H1 (cell line): ENCODE results near the gene GPR63. TPM values are rescaled to one million over a fixed set of nuclear protein-coding genes. Genes with fewer than 3 reads are reported as not detected.

ENCODE experiments used
- CTCF ChIA-PET: fragments of 300-600 bp; sonication (Branson Sonifier 250); formaldehyde crosslinking; loops from one replicate; lab custom pipeline; 2021; ENCODE audit not compliant: partially characterized antibody; lab: Charles Lee
- POLR2A ChIA-PET: fragments of 300-600 bp; sonication (Branson Sonifier 250); formaldehyde crosslinking; loops from one replicate; lab custom pipeline; 2021; ENCODE audit warnings: inconsistent platforms; ENCODE audit not compliant: partially characterized antibody; lab: Charles Lee
- DNase-seq, 2 experiments: peaks; one replicate each; pipeline versions ENCODE4 v3.0.0 to v3.0.0-alpha.2; 2010 to 2022; ENCODE audit warnings: low spot score in 2 of 2, low read depth in 1 of 2, mixed read lengths in 1 of 2
- FAIRE-seq: peaks from 2 replicates; lab custom pipeline; 2011; peaks lifted over from hg19 to GRCh38; lab: Jason Lieb, UNC
- H2AFZ ChIP-seq: 2 replicates; pipeline ENCODE4 v1.8.1; 2012; ENCODE audit warnings: low read length, inconsistent platforms
- H2AK5ac ChIP-seq: 2 replicates; pipeline ENCODE4 v1.6.1; 2013; ENCODE audit warnings: low read depth, low read length
- H2BK120ac ChIP-seq: replicated peaks from 2 replicates; pipeline ENCODE3; 2013; ENCODE audit warnings: low read depth, low read length, inconsistent platforms
- H2BK12ac ChIP-seq: 2 replicates; pipeline ENCODE4 v1.6.1; 2013; ENCODE audit warnings: low read depth, low read length
- H2BK15ac ChIP-seq: 2 replicates; pipeline ENCODE4 v1.6.1; 2013; ENCODE audit warnings: low read length
- H2BK20ac ChIP-seq: 2 replicates; pipeline ENCODE4 v1.6.1; 2013; ENCODE audit warnings: low read length
- H2BK5ac ChIP-seq: 2 replicates; pipeline ENCODE4 v1.6.1; 2013; ENCODE audit warnings: low read depth, low read length
- H3K14ac ChIP-seq: 2 replicates; pipeline ENCODE4 v1.6.1; 2013; ENCODE audit warnings: inconsistent platforms; ENCODE audit not compliant: insufficient read length
- H3K18ac ChIP-seq: 2 replicates; pipeline ENCODE4 v1.6.1; 2013; ENCODE audit warnings: low read length; ENCODE audit errors: extremely low read depth
- H3K23ac ChIP-seq: 2 replicates; pipeline ENCODE4 v1.6.1; 2013; ENCODE audit warnings: inconsistent platforms; ENCODE audit not compliant: insufficient read length
- H3K23me2 ChIP-seq: 2 replicates; pipeline ENCODE4 v1.6.1; 2013; ENCODE audit warnings: low read depth, low read length
- H3K27ac ChIP-seq: 2 replicates; pipeline ENCODE4 v1.6.1; 2011; ENCODE audit warnings: low read depth, low read length, inconsistent platforms
- H3K27me3 ChIP-seq, 4 experiments: replicated peaks in 1 of 4; 1 replicate in 1 of 4; 2 replicates in 3 of 4; pipeline versions ENCODE4 v1.6.1 to v1.8.1; 2011 to 2013; ENCODE audit warnings: low read length in 3 of 4, mild to moderate bottlenecking in 3 of 4, inconsistent platforms in 2 of 4, mixed read lengths in 2 of 4, moderate library complexity in 1 of 4; ENCODE audit not compliant: control insufficient read depth in 3 of 4, insufficient read depth in 3 of 4; ENCODE audit errors: extremely low read depth in 1 of 4
- H3K36me3 ChIP-seq, 4 experiments: 2 replicates each; pipeline versions ENCODE4 v1.6.1 to v1.8.1; 2011 to 2013; ENCODE audit warnings: mild to moderate bottlenecking in 4 of 4, low read length in 3 of 4, moderate library complexity in 2 of 4, control low read depth in 1 of 4, inconsistent platforms in 1 of 4; ENCODE audit not compliant: insufficient read depth in 4 of 4, control insufficient read depth in 2 of 4
- H3K4ac ChIP-seq: replicated peaks from 2 replicates; pipeline ENCODE3; 2013; ENCODE audit warnings: low read length, low read depth, mixed read lengths, inconsistent platforms; ENCODE audit not compliant: insufficient read length
- H3K4me1 ChIP-seq, 4 experiments: replicated peaks in 1 of 4; 1 replicate in 1 of 4; 2 replicates in 3 of 4; pipeline versions ENCODE4 v1.6.1 to v1.8.1; 2011 to 2013; ENCODE audit warnings: low read length in 3 of 4, inconsistent platforms in 2 of 4, mixed read lengths in 1 of 4; ENCODE audit not compliant: insufficient read depth in 4 of 4, control insufficient read depth in 3 of 4
- H3K4me2 ChIP-seq, 2 experiments: 2 replicates each; pipeline versions ENCODE4 v1.6.1 to v1.8.1; 2011 to 2013; ENCODE audit warnings: low read depth in 2 of 2, low read length in 2 of 2, control low read depth in 1 of 2, inconsistent platforms in 1 of 2, mild to moderate bottlenecking in 1 of 2; ENCODE audit not compliant: insufficient read depth in 1 of 2
- H3K4me3 ChIP-seq, 4 experiments: fragments of 200-600, 300-600 bp in 1 of 4; sonication (generic), shearing (Covaris generic), sonication (Bioruptor Twin) in 1 of 4; 2 replicates each; pipeline versions ENCODE4 v1.5.1 to v1.8.1; 2011 to 2016; ENCODE audit warnings: low read length in 4 of 4, low read depth in 3 of 4, control low read depth in 2 of 4, inconsistent platforms in 2 of 4, mild to moderate bottlenecking in 2 of 4, mixed read lengths in 1 of 4, moderate library complexity in 1 of 4; ENCODE audit not compliant: insufficient read depth in 2 of 4; ENCODE audit errors: extremely low read depth in 1 of 4
- H3K56ac ChIP-seq: replicated peaks from 2 replicates; pipeline ENCODE3; 2013; ENCODE audit warnings: low read depth, mild to moderate bottlenecking, mixed read lengths, low read length, inconsistent platforms; ENCODE audit not compliant: insufficient read length
- H3K79me1 ChIP-seq: 2 replicates; pipeline ENCODE4 v1.6.1; 2013; ENCODE audit warnings: low read depth, low read length, control low read depth
- H3K79me2 ChIP-seq, 2 experiments: 2 replicates each; pipeline versions ENCODE4 v1.6.1 to v1.8.1; 2012 to 2013; ENCODE audit warnings: low read length in 2 of 2, mild to moderate bottlenecking in 2 of 2, inconsistent platforms in 1 of 2; ENCODE audit not compliant: insufficient read depth in 2 of 2, control insufficient read depth in 1 of 2
- H3K9ac ChIP-seq, 4 experiments: replicated peaks in 1 of 4; 1 replicate in 1 of 4; 2 replicates in 3 of 4; pipeline versions ENCODE4 v1.6.1 to v1.8.1; 2011 to 2013; ENCODE audit warnings: low read depth in 3 of 4, low read length in 3 of 4, control low read depth in 2 of 4, mild to moderate bottlenecking in 2 of 4, moderate library complexity in 2 of 4, inconsistent platforms in 1 of 4; ENCODE audit errors: extremely low read depth in 1 of 4
- H3K9me3 ChIP-seq, 2 experiments: 2 replicates each; pipeline versions ENCODE4 v1.6.1 to v1.8.1; 2012 to 2013; ENCODE audit warnings: mild to moderate bottlenecking in 2 of 2, moderate library complexity in 2 of 2, control low read depth in 1 of 2, inconsistent platforms in 1 of 2, low read depth in 1 of 2, low read length in 1 of 2, mixed read lengths in 1 of 2; ENCODE audit not compliant: insufficient read depth in 2 of 2
- H4K20me1 ChIP-seq, 2 experiments: replicated peaks in 1 of 2; 2 replicates each; pipeline versions ENCODE3 to v1.8.1; 2011 to 2013; ENCODE audit warnings: inconsistent platforms in 2 of 2, low read length in 2 of 2, mild to moderate bottlenecking in 1 of 2; ENCODE audit not compliant: insufficient read depth in 2 of 2, control insufficient read depth in 1 of 2
- H4K5ac ChIP-seq: 2 replicates; pipeline ENCODE4 v1.6.1; 2013; ENCODE audit warnings: low read length, low read depth, mixed read lengths, inconsistent platforms; ENCODE audit not compliant: insufficient read length
- H4K8ac ChIP-seq: 2 replicates; pipeline ENCODE4 v1.8.0; 2013; ENCODE audit warnings: mild to moderate bottlenecking, moderate library complexity, low read length, inconsistent platforms; ENCODE audit not compliant: insufficient read depth; ENCODE audit errors: extremely low read depth
- H4K91ac ChIP-seq: replicated peaks from 2 replicates; pipeline ENCODE3; 2013; ENCODE audit warnings: low read length, mixed read lengths, inconsistent platforms; ENCODE audit not compliant: insufficient read length
- CREB1 ChIP-seq: IDR thresholded peaks from 2 replicates; pipeline ENCODE4 v1.6.1; 2012; ENCODE audit warnings: inconsistent platforms
- GABPA ChIP-seq: IDR thresholded peaks from 2 replicates; pipeline ENCODE4 v1.6.1; 2011; ENCODE audit warnings: mild to moderate bottlenecking, low read length, moderate library complexity, borderline replicate concordance; ENCODE audit not compliant: insufficient read depth
- JUN ChIP-seq: IDR thresholded peaks from 2 replicates; pipeline ENCODE4 v1.6.1; 2011; ENCODE audit warnings: low read depth, mild to moderate bottlenecking, improper control_type of control experiment, low read length
- JUND ChIP-seq: IDR thresholded peaks from 2 replicates; pipeline ENCODE4 v1.6.1; 2011; ENCODE audit warnings: mild to moderate bottlenecking, improper control_type of control experiment, low read length
- KDM5A ChIP-seq: fragments of 200-600 bp; IDR thresholded peaks from 2 replicates; pipeline ENCODE4 v1.7.1; 2012; ENCODE audit warnings: mild to moderate bottlenecking, low read length, inconsistent platforms, mixed read lengths
- PHF8 ChIP-seq: fragments of 200-600 bp; sonication (generic); conservative IDR thresholded peaks from 2 replicates; pipeline ENCODE4 v1.7.1; 2012; ENCODE audit warnings: low read depth, mild to moderate bottlenecking, inconsistent platforms, low read length, moderate library complexity
- RAD21 ChIP-seq, 2 experiments: IDR thresholded peaks in 1 of 2; conservative IDR thresholded peaks in 1 of 2; 2 replicates each; pipeline ENCODE4 v1.6.1; 2011; ENCODE audit warnings: low read depth in 2 of 2, low read length in 2 of 2, improper control_type of control experiment in 1 of 2, inconsistent platforms in 1 of 2, mild to moderate bottlenecking in 1 of 2, moderate library complexity in 1 of 2
- RFX5 ChIP-seq: IDR thresholded peaks from 2 replicates; pipeline ENCODE4 v1.6.1; 2011; ENCODE audit warnings: low read depth, low read length, improper control_type of control experiment, borderline replicate concordance
- WGBS, 2 experiments: shearing (Covaris generic) in 1 of 2; methylation state at CpG; one replicate each; pipeline versions ENCODE4 v1.1.6 to v1.1.7; 2013 to 2015; ENCODE audit warnings: low lambda C conversion rate in 2 of 2, mixed read lengths in 2 of 2, inconsistent platforms in 1 of 2, low coverage in 1 of 2, missing lambda C conversion rate in 1 of 2; ENCODE audit not compliant: insufficient replicate concordance in 2 of 2, insufficient coverage in 1 of 2, insufficient read length in 1 of 2; ENCODE audit errors: extremely low coverage in 1 of 2, missing lambda C conversion rate in 1 of 2; 5-methylcytosine and 5-hydroxymethylcytosine counted together
- polyA plus RNA-seq, 7 experiments: library from polyadenylated mRNA; depleted of rRNA in 3 of 7; stranded (reverse) in 5 of 7; unstranded in 2 of 7; fragments of >200 nt in 5 of 7; fragments of 200-250 nt in 2 of 7; gene quantifications; 1 replicate in 5 of 7; 2 replicates in 1 of 7; 4 replicates in 1 of 7; pipeline versions ENCODE4 v1.2.1 to v1.2.3, GENCODE V29; 2011 to 2013; ENCODE audit warnings: missing spikeins in 2 of 7, mixed read lengths in 2 of 7
- total RNA-seq: library from RNA; stranded (reverse); fragmentation: NEBNext Ultra II Directional; extraction: Animal tissue kit (Norgen Biotek cat#: 25700); gene quantifications from 2 replicates; pipeline ENCODE4 v1.2.1, GENCODE V29; 2021

GPR63 gene
- total and polyA plus RNA-seq, 2 of the 8 experiments (the other 6 are each of a cell fraction or from before 2014, with no cell fraction given), result 6.1 to 11.6 TPM

DNA sequence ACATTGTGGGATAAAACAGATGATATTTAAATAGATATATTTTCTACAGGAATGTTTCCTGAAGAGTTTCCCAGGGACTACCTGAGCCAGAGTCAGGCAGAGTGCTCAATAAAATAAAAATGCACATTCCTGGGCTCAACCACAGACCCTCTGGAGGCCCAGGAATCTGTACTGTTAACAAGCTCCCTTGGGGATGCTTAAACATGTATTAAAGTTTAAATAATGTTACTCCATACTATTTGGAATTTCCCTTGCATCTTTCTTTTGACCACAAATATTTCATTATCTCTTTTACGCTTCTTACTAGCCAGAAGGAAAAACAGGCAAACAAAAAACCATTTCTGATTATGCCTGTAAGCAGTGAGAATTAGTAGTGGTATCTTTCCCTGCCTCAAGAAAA, 42.3 kb downstream of the GPR63 start:
- H2BK120ac ChIP-seq, result no peak overlapping the region
- H3K27ac ChIP-seq, result no peak overlapping the region
- H2BK5ac ChIP-seq, result no peak overlapping the region
- no peak overlapping the region for H2BK15ac ChIP-seq
- no peak overlapping the region for H2AFZ ChIP-seq
- H3K4me2 ChIP-seq, result no peak overlapping the region
- H4K20me1 ChIP-seq, result no peaks in the 10 kb centered on the region
- WGBS, 2 experiments, result 95% methylated on average over 1 of the region's 1 CpG; no CpG with 5 or more reads in 1 of the 2 experiments
- no peaks in the 10 kb centered on the region for H3K79me1 ChIP-seq
- no peak overlapping the region for H3K4ac ChIP-seq
- H2BK12ac ChIP-seq, result no peak overlapping the region
- DNase-seq (no peak), FAIRE-seq (no peak)
- H3K79me2 ChIP-seq, result no peaks in the 10 kb centered on the region
- no peak overlapping the region for H3K14ac ChIP-seq
- H3K23me2 ChIP-seq, result no peaks in the 10 kb centered on the region
- POLR2A ChIA-PET, result interaction anchor here (1.9 kb wide), 1 partner anchor 17 kb away, joined by 4 read pairs; no protein-coding TSS in a partner anchor
- H2AK5ac ChIP-seq, result no peak overlapping the region
- no peak overlapping the region for H2BK20ac ChIP-seq
- no peak overlapping the region for H3K9ac ChIP-seq
- H4K8ac ChIP-seq, result no peak overlapping the region
- peaks cover 3 to 15% (median 12%) of the 10 kb centered on the region in 4 experiments; a peak in 7 of 8 replicates for H3K36me3 ChIP-seq
- no peak overlapping the region for H3K23ac ChIP-seq
- no peak overlapping the region for H3K56ac ChIP-seq
- H3K27me3 ChIP-seq, result no peaks in the 10 kb centered on the region
- peaks cover 0 to 2% of the 10 kb centered on the region in 2 experiments; a peak in 1 of 4 replicates for H3K9me3 ChIP-seq
- H3K4me3 ChIP-seq, result no peak overlapping the region
- CTCF ChIA-PET, result interaction anchor here (1.1 to 2.0 kb wide), 3 partner anchors 13 to 420 kb away, joined by 3 to 5 read pairs (median 4); no protein-coding TSS in a partner anchor
- no peak overlapping the region for H4K5ac ChIP-seq
- no peaks in the 10 kb centered on the region for H3K4me1 ChIP-seq
- H4K91ac ChIP-seq, result no peak overlapping the region
- H3K18ac ChIP-seq, result no peak overlapping the region
- no peak for TF ChIP-seq CREB1
- no peak for TF ChIP-seq RFX5
- TF ChIP-seq JUN, result no peak
- no peak for TF ChIP-seq PHF8
- TF ChIP-seq KDM5A, result no peak
- TF ChIP-seq RAD21 (IDR thresholded peaks at IDR 0.05 in 1 of 2, conservative IDR thresholded peaks at IDR 0.05 in 1 of 2; ENCODE audit: low read depth in 2 of 2, low read length in 2 of 2), result no peak
- no peak for TF ChIP-seq JUND
- TF ChIP-seq GABPA, result no peak
